ENCODE results near the gene ALG12.
A peak's percentile ranks its signal among the peaks of the same experiment; 100 is the strongest.

DNA sequence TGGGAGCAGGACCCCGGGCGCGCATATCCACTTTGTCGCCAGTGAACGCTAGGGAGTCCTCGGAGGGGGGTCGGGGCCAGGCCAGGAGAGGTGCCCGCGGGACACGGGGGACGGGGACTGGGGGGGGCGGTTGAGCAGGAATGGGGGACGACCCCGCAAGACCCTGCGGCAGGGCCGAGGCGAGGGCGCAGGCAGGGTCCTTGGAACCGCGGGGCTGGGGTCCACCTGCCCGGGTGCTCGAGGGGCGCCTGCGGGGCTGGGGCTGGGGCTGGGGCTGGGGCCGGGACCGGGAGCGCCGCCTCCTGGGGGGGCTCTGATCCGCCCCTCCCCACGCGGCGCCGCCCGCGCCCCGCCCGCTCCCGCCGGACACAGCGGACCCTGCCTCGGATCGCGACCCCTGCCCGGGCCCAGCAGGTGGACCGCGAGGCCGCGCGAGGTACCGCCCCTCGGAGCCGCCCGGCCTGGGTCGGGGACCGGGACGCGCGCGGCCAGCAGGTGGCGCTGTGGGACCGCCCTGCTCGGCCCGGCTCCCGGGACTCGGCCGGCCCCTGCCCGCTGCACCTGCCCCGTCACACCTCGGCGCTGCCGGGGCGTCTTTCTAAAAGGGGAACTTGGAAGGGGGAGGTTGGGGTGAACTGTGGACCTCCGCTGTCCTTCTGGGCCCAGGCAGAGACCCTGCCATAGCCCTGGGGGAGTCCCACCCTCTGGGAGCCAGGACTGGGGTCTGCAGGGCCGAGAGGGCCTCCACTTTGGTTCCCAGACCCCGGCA lies 11.2 kb upstream of the ALG12 start:
- TF ChIP-seq MAX (IDR thresholded peaks at IDR 0.05) (peak; percentile 20; the same call in 1 of the 2 replicates), EP300 (IDR thresholded peaks at IDR 0.05; ENCODE audit: borderline replicate concordance) (no peak), YY1 (IDR thresholded peaks at IDR 0.05; ENCODE audit: low read depth) (no peak), RAD21 (IDR thresholded peaks at IDR 0.05; ENCODE audit: low read depth) (peak; percentile 84)
- TF ChIP-seq, protein P1, sequence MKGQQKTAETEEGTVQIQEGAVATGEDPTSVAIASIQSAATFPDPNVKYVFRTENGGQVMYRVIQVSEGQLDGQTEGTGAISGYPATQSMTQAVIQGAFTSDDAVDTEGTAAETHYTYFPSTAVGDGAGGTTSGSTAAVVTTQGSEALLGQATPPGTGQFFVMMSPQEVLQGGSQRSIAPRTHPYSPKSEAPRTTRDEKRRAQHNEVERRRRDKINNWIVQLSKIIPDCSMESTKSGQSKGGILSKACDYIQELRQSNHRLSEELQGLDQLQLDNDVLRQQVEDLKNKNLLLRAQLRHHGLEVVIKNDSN (IDR thresholded peaks at IDR 0.05), result no peak

All from Ishikawa (cell line).